Measurements from ENCODE around the gene COX8C. TPM values are rescaled to one million over a fixed set of nuclear protein-coding genes. Genes with fewer than 3 reads are reported as not detected.

The COX8C gene
- polyA plus RNA-seq, 1 donor from 2014 or later = not detected

- H3K4me2 ChIP-seq (ENCODE audit: low read length) = no peak overlapping the region
- no peaks in the 10 kb centered on the region for H3K27me3 ChIP-seq (ENCODE audit: insufficient read depth, low read depth, low read length)
- H3K4me3 ChIP-seq (ENCODE audit: low read length) = no peak overlapping the region
- no peaks in the 10 kb centered on the region for H4K20me1 ChIP-seq (ENCODE audit: insufficient read depth)
- H3K79me2 ChIP-seq (replicated peaks; ENCODE audit: insufficient read depth, low read length) = no peaks in the 10 kb centered on the region
- H3K9ac ChIP-seq (ENCODE audit: low read length) = no peak overlapping the region
- TF ChIP-seq EZH2 (IDR thresholded peaks at IDR 0.05; ENCODE audit: borderline replicate concordance, insufficient read depth, low read length, poor library complexity, severe bottlenecking) (no peak), RAD21 (conservative IDR thresholded peaks at IDR 0.05) (no peak), SMC3 (conservative IDR thresholded peaks at IDR 0.05; ENCODE audit: poor library complexity) (no peak), REST (IDR thresholded peaks at IDR 0.05; ENCODE audit: borderline replicate concordance) (no peak), POLR2AphosphoS5 (IDR thresholded peaks at IDR 0.05) (no peak), MXI1 (conservative IDR thresholded peaks at IDR 0.05; ENCODE audit: poor library complexity, severe bottlenecking) (no peak), TAF1 (IDR thresholded peaks at IDR 0.05; ENCODE audit: low read depth) (no peak), EP300 (conservative IDR thresholded peaks at IDR 0.05; ENCODE audit: poor library complexity, severe bottlenecking) (no peak)
- TF ChIP-seq, protein P1, sequence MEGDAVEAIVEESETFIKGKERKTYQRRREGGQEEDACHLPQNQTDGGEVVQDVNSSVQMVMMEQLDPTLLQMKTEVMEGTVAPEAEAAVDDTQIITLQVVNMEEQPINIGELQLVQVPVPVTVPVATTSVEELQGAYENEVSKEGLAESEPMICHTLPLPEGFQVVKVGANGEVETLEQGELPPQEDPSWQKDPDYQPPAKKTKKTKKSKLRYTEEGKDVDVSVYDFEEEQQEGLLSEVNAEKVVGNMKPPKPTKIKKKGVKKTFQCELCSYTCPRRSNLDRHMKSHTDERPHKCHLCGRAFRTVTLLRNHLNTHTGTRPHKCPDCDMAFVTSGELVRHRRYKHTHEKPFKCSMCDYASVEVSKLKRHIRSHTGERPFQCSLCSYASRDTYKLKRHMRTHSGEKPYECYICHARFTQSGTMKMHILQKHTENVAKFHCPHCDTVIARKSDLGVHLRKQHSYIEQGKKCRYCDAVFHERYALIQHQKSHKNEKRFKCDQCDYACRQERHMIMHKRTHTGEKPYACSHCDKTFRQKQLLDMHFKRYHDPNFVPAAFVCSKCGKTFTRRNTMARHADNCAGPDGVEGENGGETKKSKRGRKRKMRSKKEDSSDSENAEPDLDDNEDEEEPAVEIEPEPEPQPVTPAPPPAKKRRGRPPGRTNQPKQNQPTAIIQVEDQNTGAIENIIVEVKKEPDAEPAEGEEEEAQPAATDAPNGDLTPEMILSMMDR (IDR thresholded peaks at IDR 0.05; ENCODE audit: poor library complexity, severe bottlenecking) = no peak
- no peak overlapping the region for H2AFZ ChIP-seq (ENCODE audit: low read depth, low read length)
- H3F3A ChIP-seq (ENCODE audit: insufficient read depth, low read length, poor library complexity, severe bottlenecking) = no peaks in the 10 kb centered on the region
- no peak overlapping the region for H3K27ac ChIP-seq (ENCODE audit: low read length)
- no peaks in the 10 kb centered on the region for H3K9me2 ChIP-seq (ENCODE audit: insufficient read depth, low read length)
- no peaks in the 10 kb centered on the region for H3K9me3 ChIP-seq (ENCODE audit: low read length)
- no peaks in the 10 kb centered on the region for H3K36me3 ChIP-seq (ENCODE audit: insufficient read depth, low read length)
Measured at GRCh38 chr14:93368996-93369712, 22.2 kb downstream of the COX8C start.

- no peak overlapping the region for H3K4me2 ChIP-seq (ENCODE audit: low read length)
- no peak overlapping the region for H2AFZ ChIP-seq (ENCODE audit: low read depth, low read length)
- H3K79me2 ChIP-seq (replicated peaks; ENCODE audit: insufficient read depth, low read length) = no peaks in the 10 kb centered on the region
- H3K27me3 ChIP-seq (ENCODE audit: insufficient read depth, low read depth, low read length) = no peaks in the 10 kb centered on the region
- no peaks in the 10 kb centered on the region for H3K9me3 ChIP-seq (ENCODE audit: low read length)
- no peaks in the 10 kb centered on the region for H3K36me3 ChIP-seq (ENCODE audit: insufficient read depth, low read length)
- no peaks in the 10 kb centered on the region for H3F3A ChIP-seq (ENCODE audit: insufficient read depth, low read length, poor library complexity, severe bottlenecking)
- H4K20me1 ChIP-seq (ENCODE audit: insufficient read depth) = no peaks in the 10 kb centered on the region
- TF ChIP-seq MXI1 (conservative IDR thresholded peaks at IDR 0.05; ENCODE audit: poor library complexity, severe bottlenecking) (no peak), EZH2 (IDR thresholded peaks at IDR 0.05; ENCODE audit: borderline replicate concordance, insufficient read depth, low read length, poor library complexity, severe bottlenecking) (no peak), RAD21 (conservative IDR thresholded peaks at IDR 0.05) (no peak), POLR2AphosphoS5 (IDR thresholded peaks at IDR 0.05) (no peak), TAF1 (IDR thresholded peaks at IDR 0.05; ENCODE audit: low read depth) (no peak), REST (IDR thresholded peaks at IDR 0.05; ENCODE audit: borderline replicate concordance) (no peak), EP300 (conservative IDR thresholded peaks at IDR 0.05; ENCODE audit: poor library complexity, severe bottlenecking) (no peak), SMC3 (conservative IDR thresholded peaks at IDR 0.05; ENCODE audit: poor library complexity) (no peak)
- TF ChIP-seq, protein P1 (IDR thresholded peaks at IDR 0.05; ENCODE audit: poor library complexity, severe bottlenecking) = no peak
- H3K9ac ChIP-seq (ENCODE audit: low read length) = no peak overlapping the region
- H3K9me2 ChIP-seq (ENCODE audit: insufficient read depth, low read length) = no peaks in the 10 kb centered on the region
- H3K4me3 ChIP-seq (ENCODE audit: low read length) = no peak overlapping the region
- H3K27ac ChIP-seq (ENCODE audit: low read length) = no peak overlapping the region
Measured at GRCh38 chr14:93369713-93370266, 22.8 kb downstream of the COX8C start.
